Cardiac muscle cell (in vitro differentiated cells and primary cell): ENCODE data around the gene HOXD4. TPM values are rescaled to one million over a fixed set of nuclear protein-coding genes. Genes with fewer than 3 reads are reported as not detected.

Source experiments
- DNase-seq, 2 donors: peaks; one replicate each; pipeline versions ENCODE4 v3.0.0 to v3.0.0-alpha.2; 2010 to 2017; ENCODE audit warnings: low read depth in 1 of 2, low spot score in 1 of 2
- H3K27ac ChIP-seq: fragments of 200-600 bp; sonication (generic); 2 replicates; pipeline ENCODE4 v1.5.1; 2016
- H3K27me3 ChIP-seq: fragments of 200-600 bp; sonication (generic); 2 replicates; pipeline ENCODE4 v1.6.0; 2016; ENCODE audit warnings: control low read depth
- H3K36me3 ChIP-seq: fragments of 200-600 bp; sonication (generic); 2 replicates; pipeline ENCODE4 v1.5.1; 2016; ENCODE audit warnings: control low read depth
- H3K4me1 ChIP-seq: fragments of 200-600 bp; sonication (generic); 2 replicates; pipeline ENCODE4 v1.8.1; 2017; ENCODE audit warnings: low read depth, mild to moderate bottlenecking, mixed run types
- H3K4me3 ChIP-seq: fragments of 200-600 bp; sonication (generic); 2 replicates; pipeline ENCODE4 v1.5.1; 2016; ENCODE audit warnings: mild to moderate bottlenecking
- H3K9me3 ChIP-seq: fragments of 200-600 bp; sonication (generic); 2 replicates; pipeline ENCODE4 v1.5.1; 2017; ENCODE audit warnings: low read depth, mild to moderate bottlenecking, control low read depth
- CTCF ChIP-seq: IDR thresholded peaks from 2 replicates; pipeline ENCODE4 v1.5.1; 2012; ENCODE audit warnings: low read depth, mild to moderate bottlenecking, low read length
- polyA plus RNA-seq: library from polyadenylated mRNA; unstranded; fragments of >200 nt; fragmentation: Nextera tagmentation; extraction: Ambion mirVana; gene quantifications from 2 replicates; pipeline ENCODE4 v1.2.1, GENCODE V29; 2016
- total RNA-seq: library from RNA; depleted of rRNA; stranded (reverse); fragments of >200 nt; gene quantifications from 2 replicates; pipeline ENCODE4 v1.2.3, GENCODE V29; 2016

The HOXD4 gene
- total and polyA plus RNA-seq, 2 experiments from 2014 or later = not detected

DNA sequence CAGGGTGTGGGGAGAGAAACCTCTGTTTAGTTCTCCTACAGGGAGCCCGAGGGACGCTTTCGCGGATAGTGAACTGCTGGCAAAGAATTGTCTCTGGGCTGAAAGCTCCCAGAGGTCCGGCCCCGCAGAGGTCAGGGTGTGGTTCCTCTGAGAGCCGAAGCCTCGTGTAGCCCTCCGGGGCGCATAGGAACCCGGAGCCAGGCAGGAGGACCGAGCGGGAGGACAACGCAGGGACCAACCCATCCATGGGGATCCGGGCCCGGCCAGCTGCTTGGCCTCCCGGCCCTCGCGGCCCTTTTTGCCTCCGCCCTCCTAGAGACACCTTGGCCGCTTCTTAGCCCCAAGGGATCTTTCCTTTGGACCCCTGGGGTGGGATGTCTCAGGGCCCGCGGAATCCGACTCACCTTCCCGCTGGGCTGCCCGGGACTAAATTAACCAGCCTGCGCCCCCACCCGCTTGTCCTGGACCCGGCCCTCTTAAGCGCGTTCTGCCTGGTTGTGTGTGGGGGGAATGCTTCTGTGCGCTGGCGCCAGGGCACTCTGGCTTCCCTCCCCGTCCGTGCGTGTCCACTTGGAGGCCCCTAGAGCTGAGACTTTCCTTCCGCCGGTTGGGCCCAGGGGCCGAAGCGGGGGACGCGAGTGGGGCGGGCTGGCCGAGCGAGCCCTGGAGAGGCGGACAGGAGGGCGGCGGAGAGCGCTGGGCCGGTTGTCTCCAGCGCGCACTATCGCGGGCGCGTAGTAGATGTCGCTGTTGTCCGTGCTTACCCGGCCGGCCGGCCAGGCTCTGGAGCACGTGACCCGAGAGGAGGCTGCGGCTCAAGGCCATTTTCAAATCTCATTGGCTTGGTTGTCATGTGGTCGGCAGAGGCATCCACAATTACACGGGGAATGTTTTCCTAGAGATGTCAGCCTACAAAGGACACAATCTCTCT is 35.2 kb upstream of the HOXD4 start, which contains the start of gene HOXD10:
TSS of gene HOXD10 (plus strand) at position 896 of the 931 bp plus-strand sequence. CDS start 56 bp downstream, outside the sequence.
- Histone ChIP-seq H3K4me3 (no peak within 1 kb of the TSS), H3K27ac (no peak within 1 kb of the TSS)

DNA sequence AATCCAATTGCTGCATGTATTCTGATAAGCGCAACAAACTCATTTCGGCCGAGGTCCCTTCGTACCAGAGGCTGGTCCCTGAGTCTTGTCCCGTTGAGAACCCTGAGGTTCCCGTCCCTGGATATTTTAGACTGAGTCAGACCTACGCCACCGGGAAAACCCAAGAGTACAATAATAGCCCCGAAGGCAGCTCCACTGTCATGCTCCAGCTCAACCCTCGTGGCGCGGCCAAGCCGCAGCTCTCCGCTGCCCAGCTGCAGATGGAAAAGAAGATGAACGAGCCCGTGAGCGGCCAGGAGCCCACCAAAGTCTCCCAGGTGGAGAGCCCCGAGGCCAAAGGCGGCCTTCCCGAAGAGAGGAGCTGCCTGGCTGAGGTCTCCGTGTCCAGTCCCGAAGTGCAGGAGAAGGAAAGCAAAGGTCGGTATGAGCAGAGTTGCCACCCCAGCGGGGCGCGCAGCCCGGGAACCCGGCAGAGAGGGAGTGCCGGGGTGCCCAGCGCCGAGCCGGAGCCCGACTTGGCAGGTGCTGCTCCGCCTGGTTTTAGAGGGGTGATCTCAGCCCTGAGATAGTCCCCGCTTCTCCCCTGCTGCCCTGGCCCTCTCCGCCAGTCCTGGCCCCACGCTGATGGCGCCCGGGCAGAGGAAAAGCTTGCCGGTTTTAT is 34.1 kb upstream of the HOXD4 start:
- Histone ChIP-seq H3K9me3 (no peaks in the 10 kb centered on the region), H3K4me1 (no peaks in the 10 kb centered on the region), H3K27ac (no peak overlapping the region), H3K27me3 (peaks cover 100% of the 10 kb centered on the region), H3K4me3 (no peak overlapping the region), H3K36me3 (no peaks in the 10 kb centered on the region)
- no peak for TF ChIP-seq CTCF
- no peak for DNase-seq

More for the DNA sequence above, 35.2 kb upstream of the HOXD4 start, which contains the start of gene HOXD10:
- no peak for DNase-seq
- no peak for TF ChIP-seq CTCF
- H3K27me3 ChIP-seq = peaks cover 100% of the 10 kb centered on the region
- H3K36me3 ChIP-seq = no peaks in the 10 kb centered on the region
- H3K4me1 ChIP-seq = no peaks in the 10 kb centered on the region
- H3K9me3 ChIP-seq = no peaks in the 10 kb centered on the region

DNA sequence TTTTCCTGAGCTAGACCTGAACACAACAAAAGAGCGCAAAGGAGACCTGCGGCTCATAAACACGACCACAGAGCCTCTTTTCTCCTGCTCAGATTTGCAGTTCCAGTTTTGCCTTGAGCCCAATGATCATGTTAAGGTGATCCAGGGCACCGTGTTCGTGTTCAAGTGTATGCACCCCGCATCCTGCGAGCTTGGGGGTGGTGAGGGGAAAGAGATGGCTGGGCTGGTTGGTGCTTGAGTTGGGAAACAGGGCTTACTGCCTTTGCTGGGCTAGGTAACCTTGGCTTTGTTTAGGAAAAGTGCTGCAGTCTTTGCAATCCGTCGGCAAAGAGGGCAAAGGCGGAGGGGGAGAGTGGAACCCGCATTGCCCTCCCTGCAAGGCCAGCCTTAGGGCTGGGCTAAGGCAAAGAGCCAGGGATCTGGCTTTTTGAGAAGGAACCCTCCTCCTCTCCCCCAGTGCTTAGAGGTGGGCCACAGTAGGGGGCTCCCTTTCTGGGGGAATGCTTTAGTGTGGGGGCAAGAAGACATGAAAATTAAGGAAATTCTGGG is 33.5 kb upstream of the HOXD4 start:
- H3K27ac ChIP-seq = no peak overlapping the region
- no peaks in the 10 kb centered on the region for H3K36me3 ChIP-seq
- H3K4me1 ChIP-seq = no peaks in the 10 kb centered on the region
- no peak overlapping the region for H3K4me3 ChIP-seq
- DNase-seq = no peak
- no peak for TF ChIP-seq CTCF
- H3K27me3 ChIP-seq = peaks cover 100% of the 10 kb centered on the region
- no peaks in the 10 kb centered on the region for H3K9me3 ChIP-seq

GRCh38 chr2:176118601-176119339 is 32.6 kb upstream of the HOXD4 start:
- no peak overlapping the region for H3K27ac ChIP-seq

More at GRCh38 chr2:176118601-176119339, 32.6 kb upstream of the HOXD4 start:
- H3K27me3 ChIP-seq = peaks cover 100% of the 10 kb centered on the region
- H3K4me3 ChIP-seq = no peak overlapping the region
- no peak for DNase-seq
- no peaks in the 10 kb centered on the region for H3K36me3 ChIP-seq
- TF ChIP-seq CTCF = peak; percentile 44
- no peaks in the 10 kb centered on the region for H3K4me1 ChIP-seq
- H3K9me3 ChIP-seq = no peaks in the 10 kb centered on the region
